GM19438 (cell line): ENCODE measurements around the gene IGFBP7.

Source experiments
- ATAC-seq: cut with Tn5 transposase; IDR thresholded peaks from one replicate; pipeline ENCODE4 v1.9.1; 2021; ENCODE audit warnings: low read depth; ENCODE audit not compliant: unreplicated experiment

Gene IGFBP7

GRCh38 chr4:57131849-57132742, 21.9 kb upstream of the IGFBP7 start:
- no peak for ATAC-seq

- no peak for ATAC-seq
Measured at GRCh38 chr4:57129477-57129876, 19.3 kb upstream of the IGFBP7 start.

GRCh38 chr4:57127361-57127760, 17.2 kb upstream of the IGFBP7 start:
- ATAC-seq, result no peak

- ATAC-seq, result no peak
Measured at GRCh38 chr4:57125996-57126395, 15.8 kb upstream of the IGFBP7 start.

- no peak for ATAC-seq
Measured at GRCh38 chr4:57124145-57124544, 14.0 kb upstream of the IGFBP7 start.

GRCh38 chr4:57122959-57123358, 12.8 kb upstream of the IGFBP7 start:
- no peak for ATAC-seq

GRCh38 chr4:57119054-57119651, 9.0 kb upstream of the IGFBP7 start:
- no peak for ATAC-seq

- ATAC-seq, result no peak
Measured at GRCh38 chr4:57117491-57117890, 7.3 kb upstream of the IGFBP7 start.

- no peak for ATAC-seq
Measured at GRCh38 chr4:57116245-57116644, 6.1 kb upstream of the IGFBP7 start.

GRCh38 chr4:57114973-57115372, 4.8 kb upstream of the IGFBP7 start:
- no peak for ATAC-seq

- ATAC-seq, result no peak
Measured at GRCh38 chr4:57113870-57114269, 3.7 kb upstream of the IGFBP7 start.

GRCh38 chr4:57110640-57111511, 691 bp upstream of the IGFBP7 start:
- peak; percentile 67 for ATAC-seq

GRCh38 chr4:57109411-57109846, 756 bp downstream of the IGFBP7 start:
- ATAC-seq, result no peak

- ATAC-seq, result no peak
Measured at GRCh38 chr4:57106181-57106580, 4.0 kb downstream of the IGFBP7 start.

- ATAC-seq, result no peak
Measured at GRCh38 chr4:57104706-57105560, 5.3 kb downstream of the IGFBP7 start.

- no peak for ATAC-seq
Measured at GRCh38 chr4:57103051-57103450, 7.1 kb downstream of the IGFBP7 start.

GRCh38 chr4:57102050-57102624, 8.0 kb downstream of the IGFBP7 start:
- ATAC-seq, result no peak

GRCh38 chr4:57100979-57101651, 9.1 kb downstream of the IGFBP7 start:
- ATAC-seq, result no peak

- ATAC-seq, result no peak
Measured at GRCh38 chr4:57099363-57099762, 10.8 kb downstream of the IGFBP7 start.
